Heart left ventricle (tissue), 13 donors: Measurements from ENCODE around the gene ACSM2B.
"Not testable (repeated sequence)": the region's sequence is repeated elsewhere in the genome, so short reads cannot be mapped to it uniquely, and the experiment has no call there.

Experiments
- POLR2A ChIP-seq, 2 donors: fragments of 450-650 bp; IDR thresholded peaks; one replicate each; pipeline ENCODE4 v1.6.1; 2017; ENCODE audit warnings: antibody characterized with exemption in 2 of 2, mild to moderate bottlenecking in 2 of 2, moderate library complexity in 2 of 2
- TF ChIP-seq, protein P1 (sequence below), 12 donors: fragments of 200-600 bp; sonication (generic) in 4 of 12; IDR thresholded peaks; one replicate each; pipeline versions ENCODE4 v1.5.0 to v1.8.0; 2018 to 2022; ENCODE audit warnings: antibody characterized with exemption in 12 of 12, mild to moderate bottlenecking in 5 of 12
- donor health status: ischemic (EF 13 %, LVEDD 7.1; RV severe dilation, severe dysfunction).
- donor health status: DM: no; HTN: yes; CAD: no.
- donor health status: DM: no; HTN: no; CAD: no.
- donor health status: ischemic (EF 25% LVEDD 6.9; RV normal size, moderate dysfunction).
- donor health status: ischemic (EF 25% LVEDD 5.7; RV mildly dilated, moderate dysfunction).
- donor health status: ischemic (EF 35%, LVEDD 5.7; RV mildly dilated, moderate dysfunction).
- donor health status: nonischemic (EF 11% LVEDD 7.7; RV severe dilation, severe dysfunction).
- donor health status: DM: yes; HTN: yes; CAD: no.
- donor health status: PGD.
- donor health status: ischemic (EF 29% LVEDD 5.4; RV normal size, mild dysfunction).
- donor health status: nonischemic (EF 23%, LVEDD 6.1; RV moderate dilation, normal function).

DNA sequence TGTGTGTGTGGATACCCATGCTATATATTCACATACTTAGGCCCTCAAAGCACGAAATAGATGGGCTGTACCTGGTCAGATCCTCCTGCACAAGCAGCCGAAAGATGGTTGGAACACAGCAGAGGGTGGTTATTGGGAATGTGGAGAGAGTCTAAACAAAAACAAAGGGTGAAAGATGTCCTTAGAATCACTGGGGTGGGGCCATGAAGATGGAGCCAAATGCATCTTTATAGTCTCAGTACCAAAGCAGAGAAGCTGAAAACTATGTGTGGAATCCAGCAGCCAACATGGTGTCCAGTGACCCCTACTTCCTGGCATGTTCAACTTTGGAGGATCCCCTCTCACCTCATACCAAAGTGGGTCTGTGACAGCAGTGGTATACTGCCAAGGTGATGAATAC lies 19.5 kb upstream of the ACSM2B start:
- TF ChIP-seq, protein P1, sequence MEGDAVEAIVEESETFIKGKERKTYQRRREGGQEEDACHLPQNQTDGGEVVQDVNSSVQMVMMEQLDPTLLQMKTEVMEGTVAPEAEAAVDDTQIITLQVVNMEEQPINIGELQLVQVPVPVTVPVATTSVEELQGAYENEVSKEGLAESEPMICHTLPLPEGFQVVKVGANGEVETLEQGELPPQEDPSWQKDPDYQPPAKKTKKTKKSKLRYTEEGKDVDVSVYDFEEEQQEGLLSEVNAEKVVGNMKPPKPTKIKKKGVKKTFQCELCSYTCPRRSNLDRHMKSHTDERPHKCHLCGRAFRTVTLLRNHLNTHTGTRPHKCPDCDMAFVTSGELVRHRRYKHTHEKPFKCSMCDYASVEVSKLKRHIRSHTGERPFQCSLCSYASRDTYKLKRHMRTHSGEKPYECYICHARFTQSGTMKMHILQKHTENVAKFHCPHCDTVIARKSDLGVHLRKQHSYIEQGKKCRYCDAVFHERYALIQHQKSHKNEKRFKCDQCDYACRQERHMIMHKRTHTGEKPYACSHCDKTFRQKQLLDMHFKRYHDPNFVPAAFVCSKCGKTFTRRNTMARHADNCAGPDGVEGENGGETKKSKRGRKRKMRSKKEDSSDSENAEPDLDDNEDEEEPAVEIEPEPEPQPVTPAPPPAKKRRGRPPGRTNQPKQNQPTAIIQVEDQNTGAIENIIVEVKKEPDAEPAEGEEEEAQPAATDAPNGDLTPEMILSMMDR (IDR thresholded peaks at IDR 0.05): not testable (repeated sequence)
- not testable (repeated sequence) for TF ChIP-seq POLR2A (IDR thresholded peaks at IDR 0.05)
